Measurements from ENCODE around the gene MYBL2. TPM values are rescaled to one million over a fixed set of nuclear protein-coding genes. Genes with fewer than 3 reads are reported as not detected.

Gene MYBL2
- total RNA-seq, 1 experiment from 2014 or later: 138 TPM

DNA sequence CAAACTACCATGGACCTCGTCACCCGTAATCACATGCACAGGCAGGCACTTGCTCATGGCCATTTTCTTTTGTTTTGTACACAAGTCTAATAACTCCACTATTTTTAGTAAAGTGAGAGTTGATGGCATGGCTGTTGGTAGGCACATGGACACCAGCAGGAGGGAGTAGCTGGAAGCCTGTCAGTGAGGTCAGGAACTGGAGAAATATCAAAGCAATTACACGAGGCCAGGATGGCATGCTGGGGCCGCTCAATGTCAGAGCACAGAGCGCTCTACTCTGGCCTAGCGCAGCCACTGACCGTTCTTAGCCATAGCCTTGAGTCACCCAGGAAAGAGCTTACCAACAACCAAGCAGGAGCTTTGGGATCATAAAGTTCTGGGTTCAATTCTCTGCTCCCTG lies 96.0 kb downstream of the MYBL2 start:
- DNase-seq (ENCODE audit: low read depth, low spot score) (no peak), ATAC-seq (no peak)
- in situ Hi-C loops (cut with HindIII; ENCODE audit: low pct_unique_long_range_greater_than_20kb, low sequenced_read_pairs): no loop called here
- no peak overlapping the region for H3K27ac ChIP-seq (ENCODE audit: low read length)
- no TSS peak for BruUV-seq (replicated peaks)
- intact Hi-C loops (cut with micrococcal nuclease; ENCODE audit: unreplicated experiment): no loop called here
- no peaks in the 10 kb centered on the region for H3K36me3 ChIP-seq (ENCODE audit: control insufficient read depth, insufficient read depth, low read length)
- CTCF ChIA-PET: no interaction called here
- POLR2A ChIA-PET: no interaction called here
- TF ChIP-seq SIN3A (IDR thresholded peaks at IDR 0.05; ENCODE audit: borderline replicate concordance, insufficient read depth, low read depth, low read length) (no peak), POLR2AphosphoS5 (IDR thresholded peaks at IDR 0.05; ENCODE audit: low read depth, low read length) (no peak), TCF7L2 (IDR thresholded peaks at IDR 0.05; ENCODE audit: low read depth, low read length) (no peak)
- TF ChIP-seq, protein P1, sequence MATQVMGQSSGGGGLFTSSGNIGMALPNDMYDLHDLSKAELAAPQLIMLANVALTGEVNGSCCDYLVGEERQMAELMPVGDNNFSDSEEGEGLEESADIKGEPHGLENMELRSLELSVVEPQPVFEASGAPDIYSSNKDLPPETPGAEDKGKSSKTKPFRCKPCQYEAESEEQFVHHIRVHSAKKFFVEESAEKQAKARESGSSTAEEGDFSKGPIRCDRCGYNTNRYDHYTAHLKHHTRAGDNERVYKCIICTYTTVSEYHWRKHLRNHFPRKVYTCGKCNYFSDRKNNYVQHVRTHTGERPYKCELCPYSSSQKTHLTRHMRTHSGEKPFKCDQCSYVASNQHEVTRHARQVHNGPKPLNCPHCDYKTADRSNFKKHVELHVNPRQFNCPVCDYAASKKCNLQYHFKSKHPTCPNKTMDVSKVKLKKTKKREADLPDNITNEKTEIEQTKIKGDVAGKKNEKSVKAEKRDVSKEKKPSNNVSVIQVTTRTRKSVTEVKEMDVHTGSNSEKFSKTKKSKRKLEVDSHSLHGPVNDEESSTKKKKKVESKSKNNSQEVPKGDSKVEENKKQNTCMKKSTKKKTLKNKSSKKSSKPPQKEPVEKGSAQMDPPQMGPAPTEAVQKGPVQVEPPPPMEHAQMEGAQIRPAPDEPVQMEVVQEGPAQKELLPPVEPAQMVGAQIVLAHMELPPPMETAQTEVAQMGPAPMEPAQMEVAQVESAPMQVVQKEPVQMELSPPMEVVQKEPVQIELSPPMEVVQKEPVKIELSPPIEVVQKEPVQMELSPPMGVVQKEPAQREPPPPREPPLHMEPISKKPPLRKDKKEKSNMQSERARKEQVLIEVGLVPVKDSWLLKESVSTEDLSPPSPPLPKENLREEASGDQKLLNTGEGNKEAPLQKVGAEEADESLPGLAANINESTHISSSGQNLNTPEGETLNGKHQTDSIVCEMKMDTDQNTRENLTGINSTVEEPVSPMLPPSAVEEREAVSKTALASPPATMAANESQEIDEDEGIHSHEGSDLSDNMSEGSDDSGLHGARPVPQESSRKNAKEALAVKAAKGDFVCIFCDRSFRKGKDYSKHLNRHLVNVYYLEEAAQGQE (IDR thresholded peaks at IDR 0.05; ENCODE audit: insufficient read depth in 1 of 2, low read depth in 2 of 2, low read length in 1 of 2): no peak
- TF ChIP-seq, protein P2, sequence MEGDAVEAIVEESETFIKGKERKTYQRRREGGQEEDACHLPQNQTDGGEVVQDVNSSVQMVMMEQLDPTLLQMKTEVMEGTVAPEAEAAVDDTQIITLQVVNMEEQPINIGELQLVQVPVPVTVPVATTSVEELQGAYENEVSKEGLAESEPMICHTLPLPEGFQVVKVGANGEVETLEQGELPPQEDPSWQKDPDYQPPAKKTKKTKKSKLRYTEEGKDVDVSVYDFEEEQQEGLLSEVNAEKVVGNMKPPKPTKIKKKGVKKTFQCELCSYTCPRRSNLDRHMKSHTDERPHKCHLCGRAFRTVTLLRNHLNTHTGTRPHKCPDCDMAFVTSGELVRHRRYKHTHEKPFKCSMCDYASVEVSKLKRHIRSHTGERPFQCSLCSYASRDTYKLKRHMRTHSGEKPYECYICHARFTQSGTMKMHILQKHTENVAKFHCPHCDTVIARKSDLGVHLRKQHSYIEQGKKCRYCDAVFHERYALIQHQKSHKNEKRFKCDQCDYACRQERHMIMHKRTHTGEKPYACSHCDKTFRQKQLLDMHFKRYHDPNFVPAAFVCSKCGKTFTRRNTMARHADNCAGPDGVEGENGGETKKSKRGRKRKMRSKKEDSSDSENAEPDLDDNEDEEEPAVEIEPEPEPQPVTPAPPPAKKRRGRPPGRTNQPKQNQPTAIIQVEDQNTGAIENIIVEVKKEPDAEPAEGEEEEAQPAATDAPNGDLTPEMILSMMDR (IDR thresholded peaks at IDR 0.05): no peak
- no peaks in the 10 kb centered on the region for H3K9me3 ChIP-seq (ENCODE audit: control insufficient read depth, insufficient read depth, low read depth, low read length)
- H3K27me3 ChIP-seq (ENCODE audit: control insufficient read depth, insufficient read depth, low read length): peaks cover 5% of the 10 kb centered on the region; the same call in 1 of the 2 replicates
- no peak overlapping the region for H3K4me3 ChIP-seq (ENCODE audit: low read depth in 2 of 2, low read length in 2 of 2)
- peaks cover 3% of the 10 kb centered on the region; the same call in 1 of the 2 replicates for H3K4me1 ChIP-seq (ENCODE audit: control insufficient read depth, insufficient read depth, low read length)

DNA sequence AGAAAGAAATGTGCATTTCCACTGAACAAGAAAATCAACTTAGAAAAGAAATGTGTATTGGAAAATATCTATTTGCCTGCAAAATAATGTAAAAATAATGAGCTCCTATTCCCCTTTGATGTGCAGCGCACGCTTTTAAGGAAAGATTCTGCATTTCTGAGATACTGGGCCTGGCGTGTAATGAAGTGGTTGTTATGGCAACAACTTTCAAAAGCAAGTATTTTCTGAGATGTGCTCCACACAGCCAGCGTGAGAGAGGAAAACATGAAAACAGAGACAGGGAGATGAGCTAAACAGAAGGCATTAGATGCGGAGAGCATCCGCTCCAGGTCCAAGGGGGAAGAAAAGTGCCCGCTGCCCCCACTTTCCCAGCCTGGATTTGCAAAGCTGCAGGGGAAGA lies 99.0 kb downstream of the MYBL2 start:
- Histone ChIP-seq H3K4me1 (ENCODE audit: control insufficient read depth, insufficient read depth, low read length) (peaks cover 3% of the 10 kb centered on the region; the same call in 1 of the 2 replicates), H3K4me3 (ENCODE audit: low read depth in 2 of 2, low read length in 2 of 2) (no peak overlapping the region), H3K9me3 (ENCODE audit: control insufficient read depth, insufficient read depth, low read depth, low read length) (no peaks in the 10 kb centered on the region), H3K27me3 (ENCODE audit: control insufficient read depth, insufficient read depth, low read length) (peaks cover 12% of the 10 kb centered on the region), H3K27ac (ENCODE audit: low read length) (no peak overlapping the region), H3K36me3 (ENCODE audit: control insufficient read depth, insufficient read depth, low read length) (no peaks in the 10 kb centered on the region)
- POLR2A ChIA-PET: no interaction called here
- no TSS peak for BruUV-seq (replicated peaks)
- DNase-seq (ENCODE audit: low read depth, low spot score) (no peak), ATAC-seq (no peak)
- CTCF ChIA-PET: no interaction called here
- in situ Hi-C loops (cut with HindIII; ENCODE audit: low pct_unique_long_range_greater_than_20kb, low sequenced_read_pairs) (no loop called here), intact Hi-C loops (cut with micrococcal nuclease; ENCODE audit: unreplicated experiment) (no loop called here)
- no peak for TF ChIP-seq SIN3A (IDR thresholded peaks at IDR 0.05; ENCODE audit: borderline replicate concordance, insufficient read depth, low read depth, low read length)
- TF ChIP-seq POLR2AphosphoS5 (IDR thresholded peaks at IDR 0.05; ENCODE audit: low read depth, low read length): no peak
- TF ChIP-seq TCF7L2 (IDR thresholded peaks at IDR 0.05; ENCODE audit: low read depth, low read length): no peak
- TF ChIP-seq, protein P1 (IDR thresholded peaks at IDR 0.05; ENCODE audit: insufficient read depth in 1 of 2, low read depth in 2 of 2, low read length in 1 of 2): no peak
- TF ChIP-seq, protein P2 (IDR thresholded peaks at IDR 0.05): no peak

Other genes with a start within 250 kb of the MYBL2 start
- gene SRSF6, start 209.2 kb upstream of the MYBL2 start, total RNA-seq (2021; ENCODE audit: unreplicated experiment): 159 TPM
- gene L3MBTL1, start 159.4 kb upstream of the MYBL2 start, total RNA-seq (2021; ENCODE audit: unreplicated experiment): 24.9 TPM
- 0.90 TPM for gene SGK2, start 108.1 kb upstream of the MYBL2 start, total RNA-seq (2021; ENCODE audit: unreplicated experiment)
- gene IFT52, start 76.2 kb upstream of the MYBL2 start, total RNA-seq (2021; ENCODE audit: unreplicated experiment): 29.2 TPM
- not detected for gene GTSF1L, start 59.9 kb downstream of the MYBL2 start, total RNA-seq (2021; ENCODE audit: unreplicated experiment)
- gene TOX2, start 247.7 kb downstream of the MYBL2 start, total RNA-seq (2021; ENCODE audit: unreplicated experiment): 85.4 TPM